ENCODE data around the gene EARS2.
"Not testable (repeated sequence)": the region's sequence is repeated elsewhere in the genome, so short reads cannot be mapped to it uniquely, and the experiment has no call there.

Gene EARS2

DNA sequence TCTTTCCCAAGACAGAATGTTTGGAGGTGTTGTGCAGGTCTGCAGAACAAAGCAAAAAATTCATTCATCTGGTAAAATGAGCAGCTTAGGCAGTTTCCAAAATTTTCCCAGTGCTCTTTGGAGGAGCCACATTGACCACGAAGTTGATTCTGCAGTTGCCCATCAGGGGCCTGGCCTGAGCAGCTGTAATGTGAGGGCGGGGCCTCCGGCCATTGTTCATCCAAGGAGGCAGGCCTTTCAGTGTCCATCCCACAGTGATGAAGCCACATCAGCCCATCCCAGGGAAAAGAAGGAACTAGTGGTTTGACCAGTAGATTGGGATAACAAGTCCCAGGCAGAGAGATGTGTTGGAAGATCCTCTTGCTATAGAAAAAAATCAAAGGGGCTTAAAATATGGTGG is 10.5 kb upstream of the EARS2 start:
- no peak for DNase-seq (ENCODE audit: low spot score)

- DNase-seq (ENCODE audit: low spot score), result no peak
Observed at GRCh38 chr16:23566724-23567123, 9.6 kb upstream of the EARS2 start.

- DNase-seq (ENCODE audit: low spot score), result peak; percentile 51
Observed at GRCh38 chr16:23564575-23565363, 7.6 kb upstream of the EARS2 start.

GRCh38 chr16:23563186-23563585 is 6.0 kb upstream of the EARS2 start:
- no peak for DNase-seq (ENCODE audit: low spot score)

- DNase-seq (ENCODE audit: low spot score), result no peak
Observed at GRCh38 chr16:23562505-23562904, 5.4 kb upstream of the EARS2 start.

- DNase-seq (ENCODE audit: low spot score), result no peak
Observed at GRCh38 chr16:23561586-23561985, 4.4 kb upstream of the EARS2 start.

GRCh38 chr16:23557779-23558702 is 891 bp upstream of the EARS2 start:
- no peak for DNase-seq (ENCODE audit: low spot score)

GRCh38 chr16:23554536-23554935 is 2.6 kb downstream of the EARS2 start:
- DNase-seq (ENCODE audit: low spot score), result no peak

GRCh38 chr16:23552161-23552560 is 5.0 kb downstream of the EARS2 start:
- no peak for DNase-seq (ENCODE audit: low spot score)

DNA sequence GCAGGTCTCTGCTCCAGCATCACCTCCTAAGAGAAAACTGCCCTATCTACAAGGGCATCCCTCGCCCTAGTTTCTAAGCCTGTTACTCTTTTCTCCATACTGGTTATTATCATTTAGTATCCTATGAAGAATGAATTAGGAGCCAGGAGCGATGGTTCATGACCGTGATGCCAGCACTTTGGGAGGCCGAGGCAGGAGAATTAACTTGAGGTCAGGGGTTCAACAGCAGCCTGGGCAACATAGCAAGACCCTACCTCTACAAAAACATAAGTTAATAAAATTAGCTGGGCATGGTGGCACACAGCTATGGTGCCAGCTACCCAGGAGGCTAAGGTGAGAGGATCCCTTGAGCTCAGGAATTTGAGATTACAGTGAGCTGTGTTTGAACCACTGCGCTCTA is 7.2 kb downstream of the EARS2 start:
- DNase-seq (ENCODE audit: low spot score), result no peak

GRCh38 chr16:23544436-23544835 is 12.7 kb downstream of the EARS2 start:
- no peak for DNase-seq (ENCODE audit: low spot score)

DNA sequence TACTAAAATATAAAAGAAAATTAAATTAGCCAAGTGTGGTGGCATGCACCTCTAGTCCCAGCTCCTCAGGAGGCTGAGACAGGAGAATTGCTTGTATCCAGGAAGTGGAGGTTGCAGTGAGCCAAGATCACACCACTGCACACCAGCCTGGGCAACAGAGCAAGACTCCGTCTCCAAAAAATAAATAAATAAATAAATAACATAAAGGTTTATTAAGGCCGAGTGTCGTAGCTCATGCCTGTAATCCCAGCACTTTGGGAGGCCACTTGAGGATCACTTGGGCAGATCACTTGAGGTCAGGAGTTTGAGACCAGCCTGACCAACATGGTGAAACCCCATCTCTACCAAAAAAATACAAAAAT is 16.4 kb downstream of the EARS2 start:
- not testable (repeated sequence) for DNase-seq (ENCODE audit: low spot score)

DNA sequence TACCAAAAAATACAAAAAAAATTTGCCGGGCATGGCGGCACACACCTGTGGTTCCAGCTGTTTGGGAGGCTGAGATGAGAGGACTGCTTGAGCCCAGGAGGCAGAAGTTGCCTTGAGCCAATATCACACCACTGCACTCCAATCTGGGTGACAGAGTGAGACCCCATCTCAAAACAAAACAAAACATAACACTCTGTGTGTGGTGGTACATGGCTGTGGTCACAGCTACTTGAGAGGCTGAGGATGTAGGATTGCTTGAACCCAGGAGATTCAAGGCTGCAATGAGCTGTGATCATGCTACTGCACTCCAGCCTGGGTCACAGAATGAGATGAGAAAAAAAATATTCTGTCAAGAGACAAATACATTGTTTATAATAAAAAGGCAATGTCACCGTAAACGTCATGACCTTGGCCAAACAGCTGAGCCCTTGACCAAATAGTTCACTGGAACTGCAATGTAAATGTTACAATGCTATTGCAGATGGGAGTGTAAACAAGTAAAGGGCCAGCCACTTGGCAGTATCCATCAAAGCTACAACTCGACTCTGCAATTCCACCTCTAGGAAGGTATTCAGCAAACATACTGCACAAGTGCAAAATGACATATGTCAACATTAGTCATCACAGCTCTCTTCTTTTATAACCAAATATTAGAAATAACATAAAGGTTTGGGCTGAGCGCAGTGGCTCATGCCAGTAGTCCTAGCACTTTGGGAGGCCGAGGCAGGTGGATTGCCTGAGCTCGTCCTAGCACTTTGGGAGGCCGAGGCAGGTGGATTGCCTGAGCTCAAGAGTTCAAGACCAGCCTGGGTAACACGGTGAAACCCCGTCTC is 16.9 kb downstream of the EARS2 start:
- DNase-seq (ENCODE audit: low spot score), result no peak

- no peak for DNase-seq (ENCODE audit: low spot score)
Observed at GRCh38 chr16:23538919-23539278, 18.3 kb downstream of the EARS2 start.

- DNase-seq (ENCODE audit: low spot score), result no peak
Observed at GRCh38 chr16:23537390-23537789, 19.8 kb downstream of the EARS2 start.

GRCh38 chr16:23535901-23536300 is 21.2 kb downstream of the EARS2 start:
- no peak for DNase-seq (ENCODE audit: low spot score)

- DNase-seq (ENCODE audit: low spot score), result no peak
Observed at GRCh38 chr16:23534868-23535860, 22.0 kb downstream of the EARS2 start.

- no peak for DNase-seq (ENCODE audit: low spot score)
Observed at GRCh38 chr16:23532448-23532847, 24.7 kb downstream of the EARS2 start.

DNA sequence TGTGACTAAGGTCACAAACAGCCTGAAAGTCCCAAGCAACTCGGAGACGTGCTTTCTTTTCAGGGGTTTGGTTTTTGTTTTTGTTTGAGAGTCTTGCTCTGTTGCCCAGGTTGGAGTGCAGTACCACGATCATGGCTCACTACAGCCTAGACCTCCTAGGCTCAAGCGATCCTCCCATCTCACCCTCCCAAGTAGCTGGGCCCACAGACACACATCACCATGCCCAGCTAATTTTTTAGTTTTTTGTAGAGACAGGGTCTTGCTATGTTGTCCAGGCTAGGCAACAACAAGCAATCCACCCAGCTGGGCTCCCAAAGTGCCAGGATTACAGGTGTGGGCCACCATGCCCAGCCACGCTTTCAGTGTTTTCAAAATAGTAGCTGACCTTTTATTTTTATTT is 27.1 kb downstream of the EARS2 start:
- no peak for DNase-seq (ENCODE audit: low spot score)

GRCh38 chr16:23528644-23529310 is 28.4 kb downstream of the EARS2 start:
- DNase-seq (ENCODE audit: low spot score), result no peak
